Measurements from ENCODE around the gene GSTM2.
"Not testable (repeated sequence)": the region's sequence is repeated elsewhere in the genome, so short reads cannot be mapped to it uniquely, and the experiment has no call there.

DNA sequence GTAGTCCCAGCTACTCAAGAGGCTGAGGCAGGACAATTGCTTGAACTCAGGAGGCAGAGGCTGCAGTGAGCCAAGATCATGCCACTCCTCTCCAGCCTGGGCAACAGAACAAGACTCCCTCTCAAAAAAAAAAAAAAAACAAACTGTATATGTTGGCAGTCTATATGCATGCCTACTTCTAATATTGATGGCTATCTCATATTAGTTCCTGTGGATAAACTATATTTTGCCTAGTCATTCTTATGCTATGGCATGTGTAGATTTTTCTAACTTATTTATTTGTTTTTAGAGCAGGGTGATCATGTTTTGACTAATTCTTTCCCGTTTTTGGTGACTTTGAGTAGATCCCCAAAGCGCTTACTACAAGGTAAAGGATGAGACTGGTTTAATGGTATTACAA lies 10.8 kb downstream of the GSTM2 start:
- TF ChIP-seq EZH2 (IDR thresholded peaks at IDR 0.05; ENCODE audit: borderline replicate concordance, insufficient read depth, low read depth, low read length, poor library complexity, severe bottlenecking), result not testable (repeated sequence)
- TF ChIP-seq, protein P1, sequence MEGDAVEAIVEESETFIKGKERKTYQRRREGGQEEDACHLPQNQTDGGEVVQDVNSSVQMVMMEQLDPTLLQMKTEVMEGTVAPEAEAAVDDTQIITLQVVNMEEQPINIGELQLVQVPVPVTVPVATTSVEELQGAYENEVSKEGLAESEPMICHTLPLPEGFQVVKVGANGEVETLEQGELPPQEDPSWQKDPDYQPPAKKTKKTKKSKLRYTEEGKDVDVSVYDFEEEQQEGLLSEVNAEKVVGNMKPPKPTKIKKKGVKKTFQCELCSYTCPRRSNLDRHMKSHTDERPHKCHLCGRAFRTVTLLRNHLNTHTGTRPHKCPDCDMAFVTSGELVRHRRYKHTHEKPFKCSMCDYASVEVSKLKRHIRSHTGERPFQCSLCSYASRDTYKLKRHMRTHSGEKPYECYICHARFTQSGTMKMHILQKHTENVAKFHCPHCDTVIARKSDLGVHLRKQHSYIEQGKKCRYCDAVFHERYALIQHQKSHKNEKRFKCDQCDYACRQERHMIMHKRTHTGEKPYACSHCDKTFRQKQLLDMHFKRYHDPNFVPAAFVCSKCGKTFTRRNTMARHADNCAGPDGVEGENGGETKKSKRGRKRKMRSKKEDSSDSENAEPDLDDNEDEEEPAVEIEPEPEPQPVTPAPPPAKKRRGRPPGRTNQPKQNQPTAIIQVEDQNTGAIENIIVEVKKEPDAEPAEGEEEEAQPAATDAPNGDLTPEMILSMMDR (IDR thresholded peaks at IDR 0.05), result not testable (repeated sequence)
